Measurements from ENCODE around the gene PRDM11.
A peak's percentile ranks its signal among the peaks of the same experiment; 100 is the strongest.

The PRDM11 gene

GRCh38 chr11:45174963-45175362, 28.5 kb downstream of the PRDM11 start:
- DNase-seq (ENCODE audit: low read depth) = no peak
- TF ChIP-seq, protein P1, sequence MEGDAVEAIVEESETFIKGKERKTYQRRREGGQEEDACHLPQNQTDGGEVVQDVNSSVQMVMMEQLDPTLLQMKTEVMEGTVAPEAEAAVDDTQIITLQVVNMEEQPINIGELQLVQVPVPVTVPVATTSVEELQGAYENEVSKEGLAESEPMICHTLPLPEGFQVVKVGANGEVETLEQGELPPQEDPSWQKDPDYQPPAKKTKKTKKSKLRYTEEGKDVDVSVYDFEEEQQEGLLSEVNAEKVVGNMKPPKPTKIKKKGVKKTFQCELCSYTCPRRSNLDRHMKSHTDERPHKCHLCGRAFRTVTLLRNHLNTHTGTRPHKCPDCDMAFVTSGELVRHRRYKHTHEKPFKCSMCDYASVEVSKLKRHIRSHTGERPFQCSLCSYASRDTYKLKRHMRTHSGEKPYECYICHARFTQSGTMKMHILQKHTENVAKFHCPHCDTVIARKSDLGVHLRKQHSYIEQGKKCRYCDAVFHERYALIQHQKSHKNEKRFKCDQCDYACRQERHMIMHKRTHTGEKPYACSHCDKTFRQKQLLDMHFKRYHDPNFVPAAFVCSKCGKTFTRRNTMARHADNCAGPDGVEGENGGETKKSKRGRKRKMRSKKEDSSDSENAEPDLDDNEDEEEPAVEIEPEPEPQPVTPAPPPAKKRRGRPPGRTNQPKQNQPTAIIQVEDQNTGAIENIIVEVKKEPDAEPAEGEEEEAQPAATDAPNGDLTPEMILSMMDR (conservative IDR thresholded peaks at IDR 0.05; ENCODE audit: low read depth, low read length) = no peak
- no peak overlapping the region for H3K4me3 ChIP-seq (ENCODE audit: low read depth, low read length)

DNA sequence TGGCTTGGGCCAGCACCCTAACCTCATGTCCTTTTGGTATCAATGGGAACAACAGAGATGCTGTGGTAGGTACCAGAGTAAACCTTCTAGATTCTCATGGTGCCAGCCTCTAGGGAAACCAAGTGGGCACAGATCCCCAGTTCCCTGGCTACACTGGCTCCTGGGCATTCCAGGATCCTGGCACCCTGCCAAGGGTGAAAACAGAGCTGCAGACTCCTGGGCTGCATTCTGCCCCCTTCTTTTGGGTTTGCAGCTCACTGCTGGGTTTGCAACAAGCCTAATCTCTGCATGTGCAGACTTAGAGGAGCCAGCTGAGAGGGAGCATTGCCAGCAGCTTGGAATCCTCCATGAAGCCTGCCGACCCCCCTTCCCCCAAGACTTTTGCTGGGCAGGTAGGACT, 30.6 kb downstream of the PRDM11 start:
- DNase-seq (ENCODE audit: low read depth) = no peak
- TF ChIP-seq, protein P1 (conservative IDR thresholded peaks at IDR 0.05; ENCODE audit: low read depth, low read length) = no peak

GRCh38 chr11:45178223-45178622, 31.8 kb downstream of the PRDM11 start:
- TF ChIP-seq, protein P1 (conservative IDR thresholded peaks at IDR 0.05; ENCODE audit: low read depth, low read length) = no peak
- H3K4me3 ChIP-seq (ENCODE audit: low read depth, low read length) = no peak overlapping the region
- DNase-seq (ENCODE audit: low read depth) = no peak

More for the DNA sequence above, 30.6 kb downstream of the PRDM11 start:
- H3K4me3 ChIP-seq (ENCODE audit: low read depth, low read length) = no peak overlapping the region

GRCh38 chr11:45178890-45179671, 32.6 kb downstream of the PRDM11 start:
- TF ChIP-seq, protein P1 (conservative IDR thresholded peaks at IDR 0.05; ENCODE audit: low read depth, low read length) = no peak
- no peak overlapping the region for H3K4me3 ChIP-seq (ENCODE audit: low read depth, low read length)
- peak; percentile 71 for DNase-seq (ENCODE audit: low read depth)

GRCh38 chr11:45179686-45180178, 33.3 kb downstream of the PRDM11 start:
- TF ChIP-seq, protein P1 (conservative IDR thresholded peaks at IDR 0.05; ENCODE audit: low read depth, low read length) = no peak
- peak overlapping the region; percentile 40 for H3K4me3 ChIP-seq (ENCODE audit: low read depth, low read length)
- no peak for DNase-seq (ENCODE audit: low read depth)

- TF ChIP-seq, protein P1 (conservative IDR thresholded peaks at IDR 0.05; ENCODE audit: low read depth, low read length) = peak; percentile 33
- DNase-seq (ENCODE audit: low read depth) = peak; percentile 5
- H3K4me3 ChIP-seq (ENCODE audit: low read depth, low read length) = peak overlapping the region; percentile 52
Measured at GRCh38 chr11:45180179-45180847, 33.9 kb downstream of the PRDM11 start.
